ENCODE measurements around the gene MTSS2. TPM values are rescaled to one million over a fixed set of nuclear protein-coding genes. Genes with fewer than 3 reads are reported as not detected.

MTSS2 gene
- total RNA-seq, 2 donors from 2014 or later = 57.3 to 58.5 TPM

DNA sequence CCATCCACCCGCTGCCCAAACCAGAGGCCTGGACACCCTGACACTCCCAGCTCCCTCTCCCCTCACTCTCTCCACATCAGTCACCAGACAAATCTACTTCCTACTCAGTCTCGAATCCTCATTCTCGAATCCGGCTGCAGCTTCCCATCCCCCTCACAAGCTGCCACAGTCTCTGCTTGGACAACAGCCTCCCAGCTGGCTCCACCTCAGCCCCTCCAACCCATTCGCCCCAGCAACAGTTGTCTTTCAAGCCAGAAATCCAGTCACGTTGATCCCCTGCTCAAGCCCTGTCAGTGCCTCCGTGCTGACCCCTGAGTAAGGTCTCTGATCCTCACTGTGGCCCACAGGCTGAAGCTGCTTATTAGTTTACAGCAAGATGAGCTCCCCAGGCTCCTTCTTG, 44.2 kb upstream of the MTSS2 start:
- H3K27ac ChIP-seq = no peak overlapping the region
- H3K4me1 ChIP-seq (ENCODE audit: control insufficient read depth in 1 of 2, low read depth in 2 of 2) = peaks cover 8 to 30% of the 10 kb centered on the region in 2 donors
- no peak for TF ChIP-seq CTCF (IDR thresholded peaks at IDR 0.05)
- no peak overlapping the region for H3K4me3 ChIP-seq
- no peaks in the 10 kb centered on the region for H3K9me3 ChIP-seq
- DNase-seq (ENCODE audit: low spot score) (no peak), ATAC-seq (ENCODE audit: insufficient number of reproducible peaks, low FRiP score, low read depth) (no peak)
- no peaks in the 10 kb centered on the region for H3K27me3 ChIP-seq (replicated peaks; ENCODE audit: insufficient read depth)
- H3K36me3 ChIP-seq = no peaks in the 10 kb centered on the region

- H3K4me1 ChIP-seq (ENCODE audit: control insufficient read depth in 1 of 2, low read depth in 2 of 2) = peaks cover 6 to 24% of the 10 kb centered on the region in 2 donors
- H3K4me3 ChIP-seq = no peak overlapping the region
- no peaks in the 10 kb centered on the region for H3K9me3 ChIP-seq
- H3K27me3 ChIP-seq (replicated peaks; ENCODE audit: insufficient read depth) = no peaks in the 10 kb centered on the region
- DNase-seq (ENCODE audit: low spot score) (no peak), ATAC-seq (ENCODE audit: insufficient number of reproducible peaks, low FRiP score, low read depth) (no peak)
- H3K36me3 ChIP-seq = no peaks in the 10 kb centered on the region
- no peak overlapping the region for H3K27ac ChIP-seq
- TF ChIP-seq CTCF (IDR thresholded peaks at IDR 0.05) = no peak
Observed at GRCh38 chr16:70729292-70729691, 43.4 kb upstream of the MTSS2 start.

GRCh38 chr16:70728150-70728549, 42.3 kb upstream of the MTSS2 start:
- ATAC-seq (ENCODE audit: insufficient number of reproducible peaks, low FRiP score, low read depth) (no peak), DNase-seq (ENCODE audit: low spot score) (no peak)
- Histone ChIP-seq H3K27ac (no peak overlapping the region), H3K4me1 (ENCODE audit: control insufficient read depth in 1 of 2, low read depth in 2 of 2) (peaks cover 6 to 24% of the 10 kb centered on the region in 2 donors), H3K4me3 (no peak overlapping the region), H3K36me3 (no peaks in the 10 kb centered on the region), H3K9me3 (no peaks in the 10 kb centered on the region), H3K27me3 (replicated peaks; ENCODE audit: insufficient read depth) (no peaks in the 10 kb centered on the region)
- TF ChIP-seq CTCF (IDR thresholded peaks at IDR 0.05) = no peak

DNA sequence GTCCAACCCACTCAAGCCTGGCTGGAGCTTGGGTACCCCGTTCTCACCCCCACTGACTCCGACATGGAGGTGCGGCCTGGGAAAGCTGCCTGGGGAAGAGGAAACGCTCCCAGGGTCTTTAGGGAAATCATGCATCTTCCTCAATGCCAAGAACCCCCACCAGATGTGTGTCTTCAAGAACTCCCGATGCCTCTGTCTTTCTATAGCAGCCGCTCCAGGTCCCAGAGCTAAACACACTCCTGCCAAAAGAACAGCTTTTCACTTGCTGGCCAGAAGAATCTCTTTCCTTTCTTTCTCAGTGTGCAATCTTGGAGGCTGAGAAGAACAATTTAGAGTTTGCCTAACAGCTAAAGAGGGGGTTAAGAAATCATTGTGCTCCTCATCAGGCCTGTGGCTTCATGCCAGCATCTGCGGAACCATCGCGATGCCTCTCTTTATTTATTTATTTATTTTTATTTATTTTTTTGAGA, 41.1 kb upstream of the MTSS2 start:
- ATAC-seq (ENCODE audit: insufficient number of reproducible peaks, low FRiP score, low read depth) (no peak), DNase-seq (ENCODE audit: low spot score) (no peak)
- no peak overlapping the region for H3K4me3 ChIP-seq
- no peak overlapping the region for H3K27ac ChIP-seq
- H3K36me3 ChIP-seq = no peaks in the 10 kb centered on the region
- H3K27me3 ChIP-seq (replicated peaks; ENCODE audit: insufficient read depth) = no peaks in the 10 kb centered on the region
- TF ChIP-seq CTCF (IDR thresholded peaks at IDR 0.05) = no peak
- H3K4me1 ChIP-seq (ENCODE audit: control insufficient read depth in 1 of 2, low read depth in 2 of 2) = peaks cover 6 to 24% of the 10 kb centered on the region in 2 donors
- H3K9me3 ChIP-seq = no peaks in the 10 kb centered on the region

DNA sequence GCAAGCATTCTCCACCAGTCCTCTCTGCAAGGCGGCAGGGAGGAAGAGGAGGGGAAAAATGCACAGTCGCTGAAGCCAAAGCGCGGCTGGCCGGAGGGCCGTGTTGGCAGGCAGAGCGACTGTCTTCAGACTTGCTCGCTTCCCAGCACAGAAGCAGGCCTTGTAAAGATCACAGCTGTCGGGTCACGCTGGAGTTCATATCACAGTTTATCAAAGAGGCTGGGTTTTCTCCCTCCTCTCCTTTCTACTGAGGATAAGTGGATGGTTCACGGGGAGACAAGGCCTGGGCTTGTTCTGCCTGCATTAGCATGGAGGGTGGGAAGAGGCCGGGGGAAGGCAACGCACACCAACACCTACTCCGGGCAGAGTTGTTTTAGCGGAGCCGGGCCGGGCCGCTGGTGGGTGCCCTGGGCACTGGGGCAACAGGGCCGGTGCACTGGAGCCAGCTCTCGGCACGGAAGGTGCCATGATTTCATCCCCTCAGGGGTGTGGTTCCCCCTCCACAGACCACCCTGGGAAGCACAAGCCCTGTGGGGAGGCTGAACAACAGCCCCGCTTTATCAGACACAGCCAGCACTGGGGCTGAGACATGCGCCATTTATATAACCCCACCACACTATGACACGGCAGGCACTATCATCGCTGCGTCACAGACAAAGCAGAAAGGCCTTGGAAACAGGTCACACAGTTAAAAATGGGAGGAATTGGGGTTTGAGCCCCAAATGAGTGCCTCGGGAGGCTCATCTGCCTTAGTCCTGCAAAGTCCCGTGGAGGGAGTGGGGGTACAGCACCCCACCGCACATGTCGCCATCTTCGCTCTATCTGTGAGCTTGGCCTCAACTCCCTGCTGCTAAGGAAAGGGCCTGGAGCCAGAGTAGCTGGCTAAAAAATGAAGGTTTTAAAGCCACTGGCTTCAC, 40.3 kb upstream of the MTSS2 start:
- Histone ChIP-seq H3K27ac (peak overlapping the region; percentile 46 to 57), H3K4me3 (no peak overlapping the region), H3K36me3 (no peaks in the 10 kb centered on the region), H3K4me1 (ENCODE audit: control insufficient read depth in 1 of 2, low read depth in 2 of 2) (peaks cover 6 to 24% of the 10 kb centered on the region in 2 donors), H3K9me3 (no peaks in the 10 kb centered on the region), H3K27me3 (replicated peaks; ENCODE audit: insufficient read depth) (no peaks in the 10 kb centered on the region)
- ATAC-seq (ENCODE audit: insufficient number of reproducible peaks, low FRiP score, low read depth) (no peak), DNase-seq (ENCODE audit: low spot score) (no peak)
- TF ChIP-seq CTCF (IDR thresholded peaks at IDR 0.05) = no peak
